ENCODE measurements around the gene CASP1. TPM values are rescaled to one million over a fixed set of nuclear protein-coding genes. Genes with fewer than 3 reads are reported as not detected.
"Not testable (repeated sequence)": the region's sequence is repeated elsewhere in the genome, so short reads cannot be mapped to it uniquely, and the experiment has no call there.

Gene CASP1
- polyA plus RNA-seq (2012; ENCODE audit: insufficient read depth, insufficient read length, low read depth), result not detected

DNA sequence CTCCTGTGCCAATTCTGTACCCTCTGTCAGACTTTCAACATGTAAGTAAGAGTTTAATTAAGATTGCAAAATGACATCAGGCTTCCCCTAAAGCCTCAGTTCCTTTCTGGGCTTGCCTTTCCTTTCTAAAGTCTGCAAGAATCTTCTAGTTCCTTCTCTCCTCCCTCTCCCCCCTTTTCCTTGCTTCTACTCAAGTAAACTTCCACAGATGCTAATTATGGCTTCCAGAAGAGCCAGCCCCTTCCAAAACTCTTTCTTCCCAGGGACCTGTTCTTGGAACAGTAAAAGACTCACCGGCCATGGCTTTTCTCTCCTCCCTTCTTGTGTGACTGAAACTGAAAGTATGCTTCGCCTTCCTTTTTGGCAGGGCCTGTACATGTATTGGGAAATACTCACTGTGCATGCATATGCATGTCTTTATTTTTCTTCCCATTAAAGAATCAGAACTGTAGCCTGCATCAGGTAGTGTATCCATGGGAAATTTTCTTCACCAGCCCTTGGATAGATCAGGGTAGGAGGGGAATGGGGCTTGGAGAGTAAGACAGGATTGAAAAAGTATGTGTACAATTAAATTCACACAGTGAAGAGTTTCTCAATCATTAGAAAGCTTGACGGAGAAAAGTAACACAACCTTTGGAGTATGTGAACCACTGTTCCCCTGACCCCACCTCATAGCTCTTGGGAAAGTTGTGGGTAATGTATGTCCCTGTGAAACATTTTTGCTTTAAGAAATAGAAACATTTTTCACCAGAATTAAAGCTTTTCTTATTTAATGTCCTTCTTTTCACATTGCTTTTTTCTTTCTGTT is at the start of gene CASP1:
Gene CASP1, minus strand, starts transcription at position 332 of the 808 bp plus-strand sequence. Its CDS starts 31 bp downstream, at position 301.
- H3K9me3 ChIP-seq, result no peaks in the 10 kb centered on the region
- no peaks in the 10 kb centered on the region for H3K4me1 ChIP-seq
- no peaks in the 10 kb centered on the region for H3K36me3 ChIP-seq
- no peaks in the 10 kb centered on the region for H3K27me3 ChIP-seq
- no peak for DNase-seq
- TF ChIP-seq, protein P1, sequence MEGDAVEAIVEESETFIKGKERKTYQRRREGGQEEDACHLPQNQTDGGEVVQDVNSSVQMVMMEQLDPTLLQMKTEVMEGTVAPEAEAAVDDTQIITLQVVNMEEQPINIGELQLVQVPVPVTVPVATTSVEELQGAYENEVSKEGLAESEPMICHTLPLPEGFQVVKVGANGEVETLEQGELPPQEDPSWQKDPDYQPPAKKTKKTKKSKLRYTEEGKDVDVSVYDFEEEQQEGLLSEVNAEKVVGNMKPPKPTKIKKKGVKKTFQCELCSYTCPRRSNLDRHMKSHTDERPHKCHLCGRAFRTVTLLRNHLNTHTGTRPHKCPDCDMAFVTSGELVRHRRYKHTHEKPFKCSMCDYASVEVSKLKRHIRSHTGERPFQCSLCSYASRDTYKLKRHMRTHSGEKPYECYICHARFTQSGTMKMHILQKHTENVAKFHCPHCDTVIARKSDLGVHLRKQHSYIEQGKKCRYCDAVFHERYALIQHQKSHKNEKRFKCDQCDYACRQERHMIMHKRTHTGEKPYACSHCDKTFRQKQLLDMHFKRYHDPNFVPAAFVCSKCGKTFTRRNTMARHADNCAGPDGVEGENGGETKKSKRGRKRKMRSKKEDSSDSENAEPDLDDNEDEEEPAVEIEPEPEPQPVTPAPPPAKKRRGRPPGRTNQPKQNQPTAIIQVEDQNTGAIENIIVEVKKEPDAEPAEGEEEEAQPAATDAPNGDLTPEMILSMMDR (IDR thresholded peaks at IDR 0.05; ENCODE audit: low read depth, low read length), result no peak
- H3K4me3 ChIP-seq (ENCODE audit: low read depth, low read length), result no peak within 1 kb of the TSS

DNA sequence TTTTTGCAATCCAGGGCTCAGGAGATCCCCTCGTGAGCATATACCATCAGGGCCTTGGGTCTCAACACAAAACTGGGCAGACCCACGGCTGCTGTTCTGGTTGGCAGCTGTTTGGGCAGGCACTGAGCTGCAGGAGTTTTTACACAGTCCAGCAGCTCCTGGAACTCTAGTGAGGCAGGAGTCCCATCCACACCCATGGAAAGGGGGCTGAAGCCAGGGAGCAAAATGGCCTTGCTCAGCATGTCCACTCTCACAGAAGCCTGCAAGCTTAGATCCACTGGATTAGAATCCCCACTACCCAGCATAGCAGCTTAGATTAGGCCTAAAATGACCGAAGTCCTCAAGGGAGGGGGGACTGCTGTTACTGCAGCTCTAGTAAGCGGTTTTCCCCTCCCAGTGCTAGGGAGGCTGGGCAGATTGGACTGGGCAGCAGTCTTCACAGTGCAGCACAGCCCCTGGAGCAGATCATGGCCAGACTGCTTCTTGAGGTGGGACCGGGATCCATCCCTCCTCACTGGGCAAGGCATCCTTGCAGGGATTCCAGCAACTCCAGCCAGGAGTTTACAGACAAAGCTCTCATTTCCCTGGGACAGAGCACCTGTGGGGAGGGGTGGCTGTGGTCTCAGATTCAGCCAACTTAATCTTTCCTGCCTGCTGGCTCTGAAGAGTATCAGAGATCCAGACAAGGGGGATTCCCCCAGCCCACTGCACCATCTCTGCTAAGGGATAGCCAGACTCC is 46.6 kb upstream of the CASP1 start:
- H3K4me3 ChIP-seq (ENCODE audit: low read depth, low read length), result no peak overlapping the region
- H3K36me3 ChIP-seq, result no peaks in the 10 kb centered on the region
- no peaks in the 10 kb centered on the region for H3K27me3 ChIP-seq
- no peak for DNase-seq
- no peaks in the 10 kb centered on the region for H3K4me1 ChIP-seq
- TF ChIP-seq, protein P1 (IDR thresholded peaks at IDR 0.05; ENCODE audit: low read depth, low read length), result no peak
- no peaks in the 10 kb centered on the region for H3K9me3 ChIP-seq

DNA sequence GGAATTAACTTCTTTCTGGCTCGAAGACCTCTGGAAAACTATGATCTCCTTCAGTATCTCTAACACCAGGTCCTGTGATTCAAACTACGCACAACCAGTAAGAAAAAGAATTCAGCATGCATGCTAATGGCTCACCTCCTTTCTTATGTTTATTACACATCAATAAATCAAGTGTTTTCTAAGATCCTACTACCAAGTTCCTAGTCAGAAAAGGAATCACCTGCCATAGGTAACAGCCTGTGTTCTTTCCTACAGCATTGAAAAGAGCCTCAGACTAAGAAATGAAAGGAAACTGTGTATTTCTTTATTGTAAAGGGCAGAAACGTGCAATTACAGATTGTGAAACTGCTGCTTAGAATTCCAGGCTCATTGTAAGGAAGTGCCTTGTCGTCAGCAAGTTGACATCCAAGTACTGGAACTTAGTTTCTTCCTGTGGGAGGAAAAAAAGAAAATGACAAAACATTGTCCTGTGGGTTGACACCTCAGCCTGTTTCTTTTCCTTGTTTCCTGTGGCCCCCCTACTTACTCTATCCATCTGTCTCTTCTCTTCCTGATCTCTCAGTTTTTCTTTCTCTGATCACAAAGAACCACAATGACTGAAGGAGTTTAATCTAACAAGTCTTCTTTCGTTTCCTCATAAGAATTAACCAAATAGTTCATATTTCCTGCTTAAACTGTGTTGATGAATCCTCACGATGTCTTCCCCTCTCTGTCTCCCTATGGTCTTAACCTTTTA is 45.4 kb upstream of the CASP1 start:
- H3K4me3 ChIP-seq (ENCODE audit: low read depth, low read length), result not testable (repeated sequence)

DNA sequence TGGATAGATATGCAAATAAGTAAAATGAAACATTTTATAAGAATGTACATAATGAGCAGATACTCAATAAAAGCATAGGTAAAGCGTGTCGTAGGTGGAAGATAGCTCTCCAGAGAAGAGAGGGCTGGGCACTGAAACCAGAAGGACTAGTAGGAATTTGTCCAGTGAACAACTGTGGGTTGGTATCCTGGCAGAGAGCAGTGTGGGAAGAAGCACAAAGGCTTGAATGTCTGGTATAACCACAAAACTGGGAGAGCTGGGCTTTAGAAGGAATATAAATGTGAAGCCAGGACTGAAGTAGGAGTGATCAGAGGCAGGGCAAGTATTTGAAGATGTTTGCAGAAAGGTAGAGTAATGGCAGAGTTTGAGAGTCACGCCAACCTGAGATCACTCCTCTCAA is 43.3 kb upstream of the CASP1 start:
- H3K4me3 ChIP-seq (ENCODE audit: low read depth, low read length), result no peak overlapping the region

More for the DNA sequence above, 45.4 kb upstream of the CASP1 start:
- not testable (repeated sequence) for DNase-seq, H3K27me3 ChIP-seq, H3K4me1 ChIP-seq, H3K9me3 ChIP-seq, H3K36me3 ChIP-seq

DNA sequence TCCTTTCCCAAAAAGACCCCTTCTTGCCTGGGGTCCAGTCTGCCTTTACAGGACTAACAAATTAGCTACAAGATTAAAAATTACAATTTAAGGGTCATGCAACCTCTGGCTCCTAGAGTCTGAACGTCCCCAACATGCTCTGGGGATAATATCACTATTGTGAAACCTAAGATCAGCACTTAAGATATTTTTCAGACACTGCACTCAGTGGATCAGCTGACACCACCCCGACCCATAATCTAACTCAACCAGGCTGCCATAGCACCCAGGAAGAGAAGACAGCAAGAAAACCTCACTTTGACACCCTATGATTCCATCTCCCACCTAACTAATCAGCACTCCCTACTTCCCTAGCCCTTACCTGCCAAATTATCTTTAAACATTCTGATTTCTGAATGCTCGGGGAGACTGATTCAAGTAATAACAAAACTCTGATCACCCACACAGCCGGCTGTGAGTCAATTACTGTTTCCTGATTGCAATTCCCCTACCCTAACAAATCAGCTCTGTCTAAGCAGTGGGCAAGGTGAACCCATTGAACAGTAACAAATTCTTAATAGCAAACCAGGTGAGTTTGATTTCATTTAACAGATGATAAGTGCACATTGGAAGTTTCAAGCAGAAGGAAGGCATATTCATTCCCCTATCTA is 42.3 kb upstream of the CASP1 start:
- not testable (repeated sequence) for DNase-seq; H3K4me1 ChIP-seq; H3K36me3 ChIP-seq; H3K9me3 ChIP-seq; H3K27me3 ChIP-seq; H3K4me3 ChIP-seq (ENCODE audit: low read depth, low read length)

More for the DNA sequence above, 43.3 kb upstream of the CASP1 start:
- no peak for DNase-seq
- no peaks in the 10 kb centered on the region for H3K9me3 ChIP-seq
- no peaks in the 10 kb centered on the region for H3K27me3 ChIP-seq
- H3K4me1 ChIP-seq, result no peaks in the 10 kb centered on the region
- no peaks in the 10 kb centered on the region for H3K36me3 ChIP-seq
- TF ChIP-seq, protein P1 (IDR thresholded peaks at IDR 0.05; ENCODE audit: low read depth, low read length), result no peak

DNA sequence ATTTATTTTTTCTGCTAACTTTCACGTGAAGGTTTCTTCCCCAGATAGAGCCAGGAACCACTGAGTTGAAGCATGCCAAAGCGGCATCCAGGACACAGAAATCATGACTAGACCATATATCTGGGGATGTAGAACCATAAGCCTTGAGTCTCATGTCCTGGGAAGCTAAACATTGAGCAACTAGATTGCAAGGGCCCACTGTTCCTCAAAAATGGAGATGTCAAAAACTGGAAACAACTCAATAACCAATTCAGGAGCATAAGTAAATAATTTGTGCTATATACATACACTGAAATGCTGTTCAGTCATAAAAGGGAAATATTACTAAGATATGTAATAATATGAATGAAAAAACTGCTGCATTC is 39.2 kb upstream of the CASP1 start:
- H3K27me3 ChIP-seq, result no peaks in the 10 kb centered on the region
- TF ChIP-seq, protein P1 (IDR thresholded peaks at IDR 0.05; ENCODE audit: low read depth, low read length), result no peak
- no peaks in the 10 kb centered on the region for H3K4me1 ChIP-seq
- no peak for DNase-seq
- no peaks in the 10 kb centered on the region for H3K9me3 ChIP-seq
- H3K36me3 ChIP-seq, result no peaks in the 10 kb centered on the region
- H3K4me3 ChIP-seq (ENCODE audit: low read depth, low read length), result no peak overlapping the region
